Activated CD8-positive, alpha-beta T cell treated with anti-CD3 and anti-CD28 coated beads, Interleukin-2, amount 10 ng/mL, durations not matched to agents 7 days and 5 days (primary cell): ENCODE data around the gene PRKAR1A. TPM values are rescaled to one million over a fixed set of nuclear protein-coding genes. Genes with fewer than 3 reads are reported as not detected.

ENCODE experiments used
- ATAC-seq: fragments of 150-1000 bp; cut with Tn5 transposase; one replicate; pipeline ENCODE4 v1.10.0; 2021; ENCODE audit warnings: moderate library complexity
- CTCF ChIA-PET: fragments of 350-600 bp; sonication (Branson Sonifier 250); formaldehyde crosslinking; loops from one replicate; lab custom pipeline; 2021; ENCODE audit warnings: antibody characterized with exemption; lab: Charles Lee
- POLR2A ChIA-PET: fragments of 350-600 bp; sonication (Branson Sonifier 250); formaldehyde crosslinking; loops from one replicate; lab custom pipeline; 2021; ENCODE audit warnings: antibody characterized with exemption; lab: Charles Lee
- DNase-seq: peaks from one replicate; pipeline ENCODE4 v3.0.0-alpha.2; 2020
- H3K27ac Mint-ChIP-seq: one replicate; pipeline ENCODE4 v1.8.0; 2021; ENCODE audit warnings: mild to moderate bottlenecking, mixed read lengths
- H3K27me3 Mint-ChIP-seq: one replicate; pipeline ENCODE4 v1.8.0; 2021; ENCODE audit warnings: low read depth, mixed read lengths
- H3K36me3 Mint-ChIP-seq: one replicate; pipeline ENCODE4 v1.8.0; 2021; ENCODE audit warnings: low read depth, mixed read lengths
- H3K4me1 Mint-ChIP-seq: one replicate; pipeline ENCODE4 v1.8.0; 2021; ENCODE audit warnings: low read depth, mixed read lengths
- H3K4me3 Mint-ChIP-seq: one replicate; pipeline ENCODE4 v1.8.0; 2021; ENCODE audit warnings: mild to moderate bottlenecking, mixed read lengths
- H3K9me3 Mint-ChIP-seq: one replicate; pipeline ENCODE4 v1.8.0; 2022; ENCODE audit warnings: mixed read lengths; ENCODE audit not compliant: insufficient read depth
- total RNA-seq, 2 experiments: library from RNA; stranded (reverse); gene quantifications; one replicate each; pipeline ENCODE4 v1.2.3, GENCODE V29; 2021

The PRKAR1A gene
- total RNA-seq, 2 experiments from 2014 or later = 210 to 221 TPM

GRCh38 chr17:68569346-68569745 lies 57.1 kb downstream of the PRKAR1A start:
- H3K27me3 Mint-ChIP-seq = peaks cover 16% of the 10 kb centered on the region
- H3K4me1 Mint-ChIP-seq = no peaks in the 10 kb centered on the region
- no peak overlapping the region for H3K27ac Mint-ChIP-seq
- no peaks in the 10 kb centered on the region for H3K9me3 Mint-ChIP-seq
- ChIA-PET POLR2A (no interaction called here), CTCF (no interaction called here)
- H3K4me3 Mint-ChIP-seq = no peak overlapping the region
- H3K36me3 Mint-ChIP-seq = no peaks in the 10 kb centered on the region
- DNase-seq (no peak), ATAC-seq (no peak)

- Mint-ChIP-seq H3K36me3 (no peaks in the 10 kb centered on the region), H3K27ac (no peak overlapping the region), H3K27me3 (peaks cover 14% of the 10 kb centered on the region), H3K4me1 (no peaks in the 10 kb centered on the region), H3K4me3 (no peak overlapping the region), H3K9me3 (no peaks in the 10 kb centered on the region)
- ATAC-seq (no peak), DNase-seq (no peak)
- POLR2A ChIA-PET = no interaction called here
- CTCF ChIA-PET = interaction anchor here (1.0 kb wide), 1 partner anchor 35 kb away, joined by 3 read pairs; no protein-coding TSS in a partner anchor
Observed at GRCh38 chr17:68570526-68570925, 58.3 kb downstream of the PRKAR1A start.

GRCh38 chr17:68572138-68572842 lies 60.1 kb downstream of the PRKAR1A start:
- Mint-ChIP-seq H3K27me3 (peaks cover 3% of the 10 kb centered on the region), H3K4me3 (no peak overlapping the region), H3K36me3 (no peaks in the 10 kb centered on the region), H3K9me3 (no peaks in the 10 kb centered on the region), H3K27ac (no peak overlapping the region), H3K4me1 (no peaks in the 10 kb centered on the region)
- ATAC-seq = no peak
- no peak for DNase-seq
- ChIA-PET CTCF (no interaction called here), POLR2A (no interaction called here)

- DNase-seq = no peak
- ChIA-PET CTCF (no interaction called here), POLR2A (no interaction called here)
- no peak for ATAC-seq
- Mint-ChIP-seq H3K9me3 (no peaks in the 10 kb centered on the region), H3K4me1 (no peaks in the 10 kb centered on the region), H3K27ac (no peak overlapping the region), H3K36me3 (no peaks in the 10 kb centered on the region), H3K4me3 (no peak overlapping the region), H3K27me3 (peaks cover 3% of the 10 kb centered on the region)
Observed at GRCh38 chr17:68573338-68573737, 61.1 kb downstream of the PRKAR1A start.

GRCh38 chr17:68576137-68576536 lies 63.9 kb downstream of the PRKAR1A start:
- no peaks in the 10 kb centered on the region for H3K36me3 Mint-ChIP-seq
- no peaks in the 10 kb centered on the region for H3K4me1 Mint-ChIP-seq
- ChIA-PET CTCF (interaction anchor here (2.9 kb wide), 1 partner anchor 38 kb away, joined by 7 read pairs; no protein-coding TSS in a partner anchor), POLR2A (no interaction called here)
- peaks cover 9% of the 10 kb centered on the region for H3K27me3 Mint-ChIP-seq
- H3K9me3 Mint-ChIP-seq = no peaks in the 10 kb centered on the region
- no peak for DNase-seq
- ATAC-seq = no peak
- H3K4me3 Mint-ChIP-seq = no peak overlapping the region
- no peak overlapping the region for H3K27ac Mint-ChIP-seq

- ATAC-seq (no peak), DNase-seq (no peak)
- Mint-ChIP-seq H3K27ac (no peak overlapping the region), H3K27me3 (peaks cover 9% of the 10 kb centered on the region), H3K4me1 (no peaks in the 10 kb centered on the region), H3K36me3 (no peaks in the 10 kb centered on the region), H3K4me3 (no peak overlapping the region), H3K9me3 (no peaks in the 10 kb centered on the region)
- CTCF ChIA-PET = interaction anchor here (2.9 kb wide), 1 partner anchor 37 kb away, joined by 7 read pairs; no protein-coding TSS in a partner anchor
- POLR2A ChIA-PET = no interaction called here
Observed at GRCh38 chr17:68576811-68577496, 64.7 kb downstream of the PRKAR1A start.

GRCh38 chr17:68577497-68577821 lies 65.2 kb downstream of the PRKAR1A start:
- ChIA-PET POLR2A (no interaction called here), CTCF (no interaction called here)
- Mint-ChIP-seq H3K36me3 (no peaks in the 10 kb centered on the region), H3K4me3 (no peak overlapping the region), H3K9me3 (no peaks in the 10 kb centered on the region), H3K27ac (no peak overlapping the region), H3K4me1 (no peaks in the 10 kb centered on the region), H3K27me3 (peaks cover 9% of the 10 kb centered on the region)
- DNase-seq = no peak
- ATAC-seq = no peak

- ChIA-PET POLR2A (no interaction called here), CTCF (no interaction called here)
- Mint-ChIP-seq H3K4me1 (no peaks in the 10 kb centered on the region), H3K36me3 (no peaks in the 10 kb centered on the region), H3K27me3 (peaks cover 9% of the 10 kb centered on the region), H3K9me3 (no peaks in the 10 kb centered on the region), H3K27ac (no peak overlapping the region), H3K4me3 (no peak overlapping the region)
- ATAC-seq (no peak), DNase-seq (no peak)
Observed at GRCh38 chr17:68578236-68578635, 66.0 kb downstream of the PRKAR1A start.

- Mint-ChIP-seq H3K27me3 (peaks cover 9% of the 10 kb centered on the region), H3K4me3 (no peak overlapping the region), H3K4me1 (no peaks in the 10 kb centered on the region), H3K36me3 (no peaks in the 10 kb centered on the region), H3K9me3 (no peaks in the 10 kb centered on the region), H3K27ac (no peak overlapping the region)
- ATAC-seq (no peak), DNase-seq (no peak)
- POLR2A ChIA-PET = no interaction called here
- CTCF ChIA-PET = interaction anchor here (0.7 to 1.8 kb wide), 2 partner anchors 35 to 229 kb away, joined by 3 to 6 read pairs; no protein-coding TSS in a partner anchor
Observed at GRCh38 chr17:68579194-68579927, 67.1 kb downstream of the PRKAR1A start.

- no peaks in the 10 kb centered on the region for H3K4me1 Mint-ChIP-seq
- H3K4me3 Mint-ChIP-seq = no peak overlapping the region
- H3K27me3 Mint-ChIP-seq = peaks cover 9% of the 10 kb centered on the region
- ChIA-PET CTCF (interaction anchor here (1.8 kb wide), 1 partner anchor 34 kb away, joined by 6 read pairs; no protein-coding TSS in a partner anchor), POLR2A (no interaction called here)
- no peak overlapping the region for H3K27ac Mint-ChIP-seq
- no peak for DNase-seq
- no peaks in the 10 kb centered on the region for H3K36me3 Mint-ChIP-seq
- no peak for ATAC-seq
- H3K9me3 Mint-ChIP-seq = no peaks in the 10 kb centered on the region
Observed at GRCh38 chr17:68580236-68580770, 68.1 kb downstream of the PRKAR1A start.

- Mint-ChIP-seq H3K4me3 (no peak overlapping the region), H3K27ac (no peak overlapping the region), H3K9me3 (no peaks in the 10 kb centered on the region), H3K4me1 (no peaks in the 10 kb centered on the region), H3K36me3 (no peaks in the 10 kb centered on the region), H3K27me3 (peaks cover 9% of the 10 kb centered on the region)
- POLR2A ChIA-PET = no interaction called here
- ATAC-seq (no peak), DNase-seq (no peak)
- CTCF ChIA-PET = no interaction called here
Observed at GRCh38 chr17:68581863-68582645, 69.8 kb downstream of the PRKAR1A start.
